RWPE1 (cell line): Measurements from ENCODE around the gene NMUR1.
"Not testable (repeated sequence)": the region's sequence is repeated elsewhere in the genome, so short reads cannot be mapped to it uniquely, and the experiment has no call there.

Source experiments
- CTCF ChIA-PET: fragments of 350-600 bp; sonication (Branson Sonifier 250); formaldehyde crosslinking; extraction: SDS; loops from one replicate; lab custom pipeline; 2021; lab: Yijun Ruan, JAX
- POLR2A ChIA-PET: fragments of 400-600 bp; formaldehyde crosslinking; extraction: SDS; loops from one replicate; lab custom pipeline; 2020; ENCODE audit warnings: antibody characterized with exemption; ENCODE audit not compliant: low non-redundant PET; lab: Yijun Ruan, JAX
- DNase-seq: peaks from one replicate; pipeline ENCODE4 v3.0.0; 2012; ENCODE audit warnings: low spot score
- H3K27ac ChIP-seq: fragments of 450-650 bp; 2 replicates; pipeline ENCODE4 v1.5.1; 2017
- CTCF ChIP-seq: fragments of 450-650 bp; conservative IDR thresholded peaks from 2 replicates; pipeline ENCODE4 v1.5.1; 2017; ENCODE audit warnings: low read depth, mild to moderate bottlenecking

Gene NMUR1

GRCh38 chr2:231565887-231566594, 35.8 kb upstream of the NMUR1 start:
- POLR2A ChIA-PET = no interaction called here
- no peak overlapping the region for H3K27ac ChIP-seq
- TF ChIP-seq CTCF = no peak
- CTCF ChIA-PET = interaction anchor here (0.6 to 1.2 kb wide), 3 partner anchors 35 to 846 kb away, joined by 3 to 4 read pairs (median 4); no protein-coding TSS in a partner anchor
- no peak for DNase-seq

GRCh38 chr2:231563378-231563961, 33.2 kb upstream of the NMUR1 start:
- DNase-seq = peak; percentile 68
- ChIA-PET POLR2A (no interaction called here), CTCF (interaction anchor here (0.6 to 2.6 kb wide), 13 partner anchors 9 to 160 kb away, joined by 3 to 35 read pairs (median 4); no protein-coding TSS in a partner anchor)
- H3K27ac ChIP-seq = no peak overlapping the region
- TF ChIP-seq CTCF = peak; percentile 60

- TF ChIP-seq CTCF = no peak; the same call in 1 of the 2 replicates
- ChIA-PET POLR2A (no interaction called here), CTCF (interaction anchor here (0.7 to 1.5 kb wide), 4 partner anchors 12 to 91 kb away, joined by 3 to 6 read pairs (median 4); no protein-coding TSS in a partner anchor)
- DNase-seq = peak; percentile 34
- H3K27ac ChIP-seq = no peak overlapping the region
Observed at GRCh38 chr2:231557571-231558217, 27.4 kb upstream of the NMUR1 start.

GRCh38 chr2:231556981-231557380, 26.7 kb upstream of the NMUR1 start:
- POLR2A ChIA-PET = no interaction called here
- no peak overlapping the region for H3K27ac ChIP-seq
- DNase-seq = no peak
- TF ChIP-seq CTCF = no peak
- CTCF ChIA-PET = interaction anchor here (0.7 kb wide), 1 partner anchor 89 kb away, joined by 3 read pairs; no protein-coding TSS in a partner anchor

GRCh38 chr2:231556496-231556895, 26.3 kb upstream of the NMUR1 start:
- DNase-seq, CTCF ChIA-PET, POLR2A ChIA-PET: not testable (repeated sequence)

GRCh38 chr2:231554748-231555545, 24.7 kb upstream of the NMUR1 start:
- POLR2A ChIA-PET = no interaction called here
- no peak for TF ChIP-seq CTCF

More at GRCh38 chr2:231556496-231556895, 26.3 kb upstream of the NMUR1 start:
- not testable (repeated sequence) for H3K27ac ChIP-seq

More at GRCh38 chr2:231554748-231555545, 24.7 kb upstream of the NMUR1 start:
- H3K27ac ChIP-seq = no peak overlapping the region
- CTCF ChIA-PET = interaction anchor here (1.0 kb wide), 1 partner anchor 9 kb away, joined by 3 read pairs; no protein-coding TSS in a partner anchor
- no peak for DNase-seq
